IgD-negative memory B cell (primary cell): ENCODE results near the gene STON2. TPM values are rescaled to one million over a fixed set of nuclear protein-coding genes. Genes with fewer than 3 reads are reported as not detected.
A peak's percentile ranks its signal among the peaks of the same experiment; 100 is the strongest.

ENCODE experiments used
- H3K27ac Mint-ChIP-seq, 3 donors: one replicate each; pipeline ENCODE4 v1.8.0; 2020 to 2022; ENCODE audit warnings: mild to moderate bottlenecking in 3 of 3, mixed read lengths in 3 of 3, moderate library complexity in 1 of 3
- H3K27me3 Mint-ChIP-seq: one replicate; pipeline ENCODE4 v1.8.0; 2021; ENCODE audit warnings: mixed read lengths
- H3K36me3 Mint-ChIP-seq: one replicate; pipeline ENCODE4 v1.8.0; 2020; ENCODE audit warnings: mild to moderate bottlenecking, mixed read lengths
- H3K4me1 Mint-ChIP-seq, 3 donors: one replicate each; pipeline ENCODE4 v1.8.0; 2020 to 2022; ENCODE audit warnings: mixed read lengths in 3 of 3, mild to moderate bottlenecking in 1 of 3
- H3K4me3 Mint-ChIP-seq, 4 donors: one replicate each; pipeline ENCODE4 v1.8.0; 2020 to 2022; ENCODE audit warnings: mild to moderate bottlenecking in 4 of 4, mixed read lengths in 4 of 4, moderate library complexity in 3 of 4
- H3K9me3 Mint-ChIP-seq, 3 donors: one replicate each; pipeline ENCODE4 v1.8.0; 2020 to 2021; ENCODE audit warnings: mixed read lengths in 3 of 3, mild to moderate bottlenecking in 1 of 3
- polyA plus RNA-seq: library from polyadenylated mRNA; unstranded; fragments of 300-500 nt; fragmentation: Illumina TruSeq; gene quantifications from one replicate; pipeline ENCODE4 v1.2.3, GENCODE V29; 2021

Gene STON2
- polyA plus RNA-seq, 1 donor from 2014 or later = 0.69 TPM

DNA sequence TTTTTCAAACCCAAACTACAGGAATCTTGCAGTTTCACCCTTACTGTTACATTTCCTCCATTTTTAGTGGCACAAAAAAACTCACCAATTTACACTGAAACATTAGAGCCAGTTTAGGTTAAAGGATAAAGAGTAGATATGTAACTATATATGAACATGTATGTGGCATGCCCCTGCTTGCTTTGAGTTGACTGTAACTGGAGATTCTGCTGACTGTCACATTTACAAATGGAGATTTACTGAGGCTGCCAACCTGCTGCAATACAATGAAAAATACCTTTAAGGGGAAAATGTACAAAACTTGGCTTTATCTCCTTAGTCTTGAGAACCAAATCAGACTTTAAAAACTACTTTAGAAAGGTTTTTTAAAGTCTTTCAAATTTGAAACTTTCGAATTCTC lies 28.3 kb downstream of the STON2 start:
- Mint-ChIP-seq H3K4me3 (no peak overlapping the region), H3K27me3 (peaks cover 3% of the 10 kb centered on the region), H3K36me3 (no peaks in the 10 kb centered on the region), H3K9me3 (peaks cover 0 to 2% (median 0%) of the 10 kb centered on the region in 3 donors), H3K4me1 (no peaks in the 10 kb centered on the region), H3K27ac (no peak overlapping the region)

DNA sequence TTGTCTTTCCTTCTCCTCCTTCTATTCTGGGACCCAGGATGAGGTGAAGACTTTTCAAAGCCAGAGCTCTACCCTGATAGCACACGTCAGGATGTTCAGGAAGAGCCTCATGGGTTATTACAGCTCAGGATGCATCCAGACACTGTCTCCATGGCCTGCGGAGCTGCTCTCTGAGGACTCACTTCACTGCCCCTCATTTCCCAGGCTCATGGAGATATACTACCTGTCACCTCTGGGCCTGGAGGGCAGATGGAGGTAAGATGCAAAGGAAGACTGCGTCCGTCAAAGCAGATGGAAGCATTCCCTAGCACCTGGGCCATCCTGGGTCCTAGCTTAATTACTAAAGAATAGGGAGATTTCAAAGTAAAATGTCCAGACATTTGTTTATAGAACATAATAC lies 32.6 kb downstream of the STON2 start:
- Mint-ChIP-seq H3K27me3 (peaks cover 3% of the 10 kb centered on the region), H3K4me3 (no peak overlapping the region), H3K36me3 (no peaks in the 10 kb centered on the region), H3K4me1 (no peaks in the 10 kb centered on the region), H3K27ac (peak overlapping the region in 1 of 3 donors; percentile 6), H3K9me3 (no peaks in the 10 kb centered on the region)

DNA sequence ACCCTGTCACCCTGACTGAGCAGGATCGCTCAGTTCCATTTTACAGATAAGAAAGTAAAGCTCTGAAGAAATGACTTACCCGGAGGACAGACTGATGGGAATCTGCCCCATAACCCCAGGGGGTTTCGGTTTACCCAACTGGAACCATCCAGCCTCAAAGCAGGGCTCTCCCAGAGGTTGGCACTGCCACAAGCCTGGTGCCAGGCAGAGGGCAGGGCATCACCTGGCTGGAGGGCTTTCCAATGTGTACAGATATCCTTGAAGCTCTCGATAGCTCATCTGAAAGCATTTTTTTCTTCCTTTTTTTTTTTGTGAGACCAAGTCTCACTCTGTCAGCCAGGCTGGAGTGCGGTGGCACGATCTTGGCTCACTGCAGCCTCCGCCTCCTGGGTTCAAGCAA lies 33.2 kb downstream of the STON2 start:
- Mint-ChIP-seq H3K36me3 (no peaks in the 10 kb centered on the region), H3K9me3 (no peaks in the 10 kb centered on the region), H3K27me3 (peaks cover 3% of the 10 kb centered on the region)

DNA sequence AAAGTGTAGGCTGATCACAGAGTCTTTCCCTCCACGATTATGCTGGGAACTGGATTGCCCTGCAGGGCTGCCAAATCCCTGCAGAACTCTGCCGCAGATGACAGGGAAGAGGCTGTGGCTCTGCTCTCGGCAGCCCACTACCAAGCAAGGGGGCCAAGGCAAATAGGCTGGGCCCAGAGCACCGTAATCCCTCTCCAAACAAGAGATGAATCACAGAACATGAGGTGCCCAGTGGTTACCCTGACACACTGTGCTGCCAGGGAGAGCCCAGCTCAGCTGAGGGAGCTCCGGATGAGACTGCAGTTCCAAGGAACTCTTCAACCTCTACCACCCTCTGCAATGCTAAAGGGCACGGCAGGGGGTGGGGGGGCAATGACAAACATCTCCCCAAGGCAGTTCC lies 33.9 kb downstream of the STON2 start:
- peaks cover 3% of the 10 kb centered on the region for H3K27me3 Mint-ChIP-seq
- H3K36me3 Mint-ChIP-seq = no peaks in the 10 kb centered on the region
- H3K27ac Mint-ChIP-seq = no peak overlapping the region
- H3K4me3 Mint-ChIP-seq = no peak overlapping the region
- H3K9me3 Mint-ChIP-seq = no peaks in the 10 kb centered on the region
- no peaks in the 10 kb centered on the region for H3K4me1 Mint-ChIP-seq

More for the DNA sequence above, 33.2 kb downstream of the STON2 start:
- H3K4me1 Mint-ChIP-seq = no peaks in the 10 kb centered on the region
- no peak overlapping the region for H3K4me3 Mint-ChIP-seq
- H3K27ac Mint-ChIP-seq = peak overlapping the region in 1 of 3 donors; percentile 9

DNA sequence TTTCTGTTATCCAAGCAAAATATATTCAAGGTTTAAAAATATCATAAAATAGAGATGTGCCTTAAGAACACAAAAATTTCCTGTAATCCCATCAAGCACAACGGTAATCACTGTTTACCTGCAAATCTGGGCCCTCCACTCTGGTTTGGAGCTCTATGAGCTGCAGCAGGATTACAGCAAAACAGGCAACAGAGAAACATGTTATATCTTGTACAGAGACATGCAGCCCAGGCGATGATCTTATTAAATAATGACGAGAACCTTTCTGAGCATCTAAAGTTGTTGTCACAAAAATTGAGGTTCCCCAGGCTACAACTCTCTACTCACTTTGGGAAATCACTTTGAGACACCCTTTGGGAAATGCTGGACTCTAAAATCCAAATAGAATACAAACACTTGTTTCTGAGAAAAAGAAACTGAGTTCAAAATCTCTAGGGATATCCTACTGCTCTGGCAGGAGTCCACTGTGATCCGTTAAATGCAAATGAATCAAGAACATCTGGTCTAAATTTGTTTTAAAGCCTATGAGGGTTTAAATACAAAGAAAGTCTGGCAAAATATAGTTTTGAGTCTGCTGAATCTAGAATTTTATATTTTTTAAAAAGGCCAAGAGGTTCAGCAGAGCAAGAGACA lies 36.3 kb downstream of the STON2 start:
- H3K4me3 Mint-ChIP-seq = no peak overlapping the region
- no peaks in the 10 kb centered on the region for H3K4me1 Mint-ChIP-seq
- H3K36me3 Mint-ChIP-seq = no peaks in the 10 kb centered on the region
- H3K27me3 Mint-ChIP-seq = peaks cover 1% of the 10 kb centered on the region
- no peak overlapping the region for H3K27ac Mint-ChIP-seq
- H3K9me3 Mint-ChIP-seq = no peaks in the 10 kb centered on the region

DNA sequence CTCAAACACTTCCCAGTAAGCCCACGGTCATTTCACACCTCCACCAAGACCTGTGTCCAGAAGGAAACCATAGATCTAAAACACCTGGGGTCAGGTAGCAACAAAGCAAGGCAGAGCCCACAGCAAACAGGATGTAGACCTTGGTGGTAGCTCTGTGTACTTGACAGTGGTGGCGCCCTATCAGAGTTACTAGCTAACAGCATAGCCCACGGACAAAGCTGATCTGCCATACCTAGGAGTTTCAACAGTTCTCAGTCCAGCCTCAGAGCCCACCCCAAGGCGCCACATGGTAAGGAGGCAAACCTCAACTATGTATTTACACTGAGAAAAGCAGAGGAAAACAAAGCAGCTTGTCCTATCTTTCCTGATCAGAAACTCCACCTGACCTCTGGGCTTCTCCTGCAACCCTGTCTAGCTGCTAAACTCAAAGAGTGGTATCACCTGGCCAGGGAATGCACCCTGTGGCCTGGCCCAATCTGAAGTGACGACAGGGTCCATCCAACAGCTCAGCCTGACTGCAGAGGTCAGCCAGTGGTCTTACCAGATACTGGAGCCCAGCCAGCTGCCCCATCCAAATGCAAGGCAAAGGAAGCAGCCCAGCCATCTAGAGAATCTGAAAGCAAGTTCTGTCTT lies 46.3 kb downstream of the STON2 start:
- no peak overlapping the region for H3K27ac Mint-ChIP-seq
- H3K4me3 Mint-ChIP-seq = no peak overlapping the region
- H3K4me1 Mint-ChIP-seq = no peaks in the 10 kb centered on the region
- H3K36me3 Mint-ChIP-seq = no peaks in the 10 kb centered on the region
- peaks cover 5 to 12% (median 9%) of the 10 kb centered on the region in 3 donors for H3K9me3 Mint-ChIP-seq
- peaks cover 2% of the 10 kb centered on the region for H3K27me3 Mint-ChIP-seq

DNA sequence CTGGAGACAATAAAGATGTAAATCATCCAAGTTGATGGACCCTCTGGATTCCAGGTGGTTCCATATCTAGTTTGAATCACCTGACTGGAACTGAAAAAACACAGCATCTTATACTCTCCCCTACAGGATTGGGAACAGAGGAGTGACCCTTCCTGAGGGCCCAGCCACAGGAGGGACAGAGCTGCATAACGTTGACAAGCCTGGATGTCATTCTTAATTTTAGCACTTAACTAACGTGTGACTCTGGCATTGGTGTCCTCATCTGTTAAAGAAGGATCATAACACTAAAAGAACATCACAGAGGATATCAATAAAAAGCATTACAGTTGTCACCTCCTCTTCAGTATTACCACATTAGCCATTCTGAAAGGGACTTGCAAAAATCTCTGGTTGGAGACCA lies 47.7 kb downstream of the STON2 start:
- Mint-ChIP-seq H3K36me3 (no peaks in the 10 kb centered on the region), H3K9me3 (peaks cover 5 to 12% (median 8%) of the 10 kb centered on the region in 3 donors), H3K27ac (no peak overlapping the region), H3K27me3 (peaks cover 2% of the 10 kb centered on the region), H3K4me1 (no peaks in the 10 kb centered on the region), H3K4me3 (no peak overlapping the region)

DNA sequence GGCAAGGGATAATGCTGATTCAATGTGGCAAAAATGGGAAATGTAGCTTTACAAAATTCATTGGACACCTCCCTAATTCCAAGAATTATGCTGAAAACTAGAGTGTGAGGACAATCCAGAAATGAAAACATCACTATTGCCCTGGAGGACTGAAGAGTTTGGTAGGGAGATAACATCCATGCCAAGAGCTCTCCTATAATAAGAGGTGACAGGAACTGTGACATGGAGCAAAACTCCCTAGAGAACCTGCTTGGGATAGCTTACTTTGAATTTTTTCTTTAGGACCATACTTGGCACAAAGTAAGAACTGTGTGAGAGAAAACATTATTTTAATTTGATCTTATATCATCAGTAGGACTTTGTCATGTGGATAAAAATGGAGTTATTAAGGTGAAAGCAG lies 48.9 kb downstream of the STON2 start:
- H3K4me3 Mint-ChIP-seq = no peak overlapping the region
- no peaks in the 10 kb centered on the region for H3K4me1 Mint-ChIP-seq
- H3K9me3 Mint-ChIP-seq = peaks cover 6 to 12% (median 9%) of the 10 kb centered on the region in 3 donors
- no peaks in the 10 kb centered on the region for H3K36me3 Mint-ChIP-seq
- peaks cover 2% of the 10 kb centered on the region for H3K27me3 Mint-ChIP-seq
- H3K27ac Mint-ChIP-seq = no peak overlapping the region

DNA sequence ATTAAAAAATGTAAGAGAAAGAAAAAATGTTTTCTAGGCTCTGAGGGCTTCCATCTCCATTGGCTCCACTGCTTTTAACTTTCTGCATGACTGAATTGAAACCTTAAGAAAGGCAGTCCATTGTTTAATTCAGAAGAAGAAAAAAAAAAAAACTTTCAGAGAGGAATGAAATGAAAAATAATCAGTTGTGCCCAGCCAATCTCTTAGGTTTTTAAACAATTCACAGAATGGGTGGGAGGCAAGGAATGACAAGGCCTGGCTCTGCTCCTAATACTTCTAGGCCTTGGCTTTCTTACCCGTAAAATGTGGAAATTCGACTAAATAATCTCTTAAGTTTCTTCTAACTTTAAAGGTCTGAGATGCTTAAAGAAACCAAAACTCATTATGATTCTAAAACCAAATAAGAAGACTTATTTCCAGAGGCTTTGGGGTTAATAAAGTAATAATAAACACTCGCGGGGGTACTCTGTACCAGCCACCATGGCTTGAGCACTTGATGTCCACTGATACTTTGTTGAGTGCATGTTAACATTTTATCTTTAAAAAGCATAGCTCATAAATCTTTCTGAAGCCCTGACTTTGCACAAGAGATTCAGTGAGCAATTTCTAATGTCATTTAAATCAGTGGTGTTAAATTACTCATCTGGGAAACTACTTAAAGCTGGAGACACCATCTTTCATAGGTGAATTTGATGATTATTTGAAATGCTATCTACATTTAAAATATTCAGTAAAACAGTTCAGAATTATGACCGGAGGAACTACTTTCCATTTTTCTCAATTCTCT lies 49.6 kb downstream of the STON2 start:
- Mint-ChIP-seq H3K27ac (no peak overlapping the region), H3K4me3 (no peak overlapping the region), H3K9me3 (peaks cover 6 to 12% (median 9%) of the 10 kb centered on the region in 3 donors), H3K4me1 (no peaks in the 10 kb centered on the region), H3K27me3 (peaks cover 2% of the 10 kb centered on the region), H3K36me3 (no peaks in the 10 kb centered on the region)

DNA sequence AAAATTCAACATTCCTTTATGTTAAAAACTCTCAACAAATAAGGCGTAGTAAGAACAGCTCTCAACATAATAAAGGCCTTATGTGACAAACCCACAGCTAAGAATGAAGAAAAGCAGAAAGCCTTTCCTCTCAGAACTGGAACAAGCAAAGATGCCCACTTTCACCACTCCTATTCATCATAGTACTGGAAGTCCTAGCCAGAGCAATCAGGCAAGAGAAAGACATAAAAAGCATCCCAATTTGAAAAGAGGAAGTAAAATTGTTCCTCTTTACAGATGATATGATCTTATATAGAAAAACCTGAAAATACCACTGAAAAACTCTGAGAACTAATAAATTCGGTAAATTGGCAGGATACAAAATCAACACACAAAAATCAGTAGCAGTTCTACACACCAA lies 52.1 kb downstream of the STON2 start:
- H3K36me3 Mint-ChIP-seq = no peaks in the 10 kb centered on the region
- no peak overlapping the region for H3K4me3 Mint-ChIP-seq
- no peak overlapping the region for H3K27ac Mint-ChIP-seq
- H3K9me3 Mint-ChIP-seq = peaks cover 0 to 9% (median 7%) of the 10 kb centered on the region in 3 donors
- no peaks in the 10 kb centered on the region for H3K4me1 Mint-ChIP-seq
- peaks cover 2% of the 10 kb centered on the region for H3K27me3 Mint-ChIP-seq

DNA sequence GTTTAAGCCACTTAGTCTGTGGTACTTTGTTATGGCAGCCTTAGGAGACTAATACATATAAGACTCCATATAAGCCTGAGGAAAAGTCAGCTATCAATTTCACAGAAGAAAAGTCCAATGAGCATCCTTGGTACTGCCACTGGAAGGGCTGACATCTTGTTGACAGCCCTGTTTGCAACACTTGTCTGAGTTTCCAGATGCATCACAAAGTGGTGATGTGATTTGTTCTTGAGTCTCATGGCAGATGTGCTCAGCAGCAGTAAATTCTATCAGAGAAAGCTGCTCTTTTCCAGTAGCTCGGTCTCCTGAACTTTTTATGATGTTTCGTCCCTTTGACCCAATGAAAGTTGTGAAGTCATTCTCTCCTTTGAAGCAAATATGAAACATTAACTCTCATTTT lies 54.3 kb downstream of the STON2 start:
- H3K4me1 Mint-ChIP-seq = no peaks in the 10 kb centered on the region
- H3K4me3 Mint-ChIP-seq = no peak overlapping the region

DNA sequence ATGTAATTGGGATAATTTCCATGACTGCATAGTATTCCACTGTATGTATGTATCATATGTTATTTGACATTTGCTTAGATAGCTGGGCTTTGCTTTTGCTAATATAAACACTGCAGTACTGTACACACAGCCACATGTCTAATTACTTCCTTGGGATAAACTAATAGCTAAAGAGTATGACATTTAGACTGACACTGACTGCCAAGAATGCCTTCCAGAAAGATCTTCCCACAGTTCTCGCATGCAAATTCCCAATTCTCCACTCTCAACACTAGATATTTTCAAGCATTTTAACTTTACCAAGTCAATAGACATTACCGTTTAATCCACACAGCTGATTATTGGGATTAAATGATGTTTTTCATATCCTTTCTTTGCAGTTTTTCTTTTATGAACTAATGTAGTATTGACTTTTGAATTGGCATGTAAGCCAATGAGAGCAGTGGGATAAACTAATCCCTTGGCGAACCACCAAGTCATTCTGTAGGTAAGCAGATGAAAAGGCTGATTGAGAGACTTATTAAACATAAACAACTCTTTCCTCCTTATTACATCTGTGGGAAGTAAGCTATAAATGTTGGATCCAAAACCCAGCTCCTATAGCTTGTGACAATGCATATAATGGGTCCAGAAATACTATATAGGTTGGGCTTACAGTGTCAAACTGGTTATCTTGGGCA lies 55.5 kb downstream of the STON2 start:
- Mint-ChIP-seq H3K36me3 (no peaks in the 10 kb centered on the region), H3K27ac (no peak overlapping the region), H3K4me1 (no peaks in the 10 kb centered on the region), H3K4me3 (no peak overlapping the region), H3K9me3 (peaks cover 0 to 8% (median 5%) of the 10 kb centered on the region in 3 donors), H3K27me3 (peaks cover 5% of the 10 kb centered on the region)

More for the DNA sequence above, 54.3 kb downstream of the STON2 start:
- H3K27me3 Mint-ChIP-seq = peaks cover 5% of the 10 kb centered on the region
- H3K9me3 Mint-ChIP-seq = peaks cover 0 to 9% (median 7%) of the 10 kb centered on the region in 3 donors
- H3K36me3 Mint-ChIP-seq = no peaks in the 10 kb centered on the region
- H3K27ac Mint-ChIP-seq = no peak overlapping the region

DNA sequence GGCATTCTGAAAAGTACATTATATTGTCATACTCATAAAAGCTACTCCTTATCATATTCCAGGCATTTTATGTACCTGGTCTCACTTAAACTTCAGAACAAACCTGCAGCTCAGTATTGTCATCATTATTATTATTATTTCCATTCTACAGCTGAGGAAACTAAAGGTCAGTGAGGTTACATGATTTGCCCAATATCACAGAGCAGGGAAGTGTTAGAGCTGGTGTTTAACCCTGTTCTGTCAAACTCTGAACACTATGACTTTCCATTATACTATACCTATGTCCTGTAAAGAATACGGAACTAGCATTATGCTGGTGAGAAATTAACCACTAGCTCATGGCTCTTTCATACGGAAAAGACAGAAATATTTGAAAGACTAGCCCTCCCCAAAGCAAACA lies 56.4 kb downstream of the STON2 start:
- Mint-ChIP-seq H3K27ac (no peak overlapping the region), H3K4me3 (no peak overlapping the region), H3K4me1 (no peaks in the 10 kb centered on the region), H3K27me3 (peaks cover 5% of the 10 kb centered on the region), H3K36me3 (no peaks in the 10 kb centered on the region), H3K9me3 (peaks cover 0 to 5% (median 4%) of the 10 kb centered on the region in 3 donors)

DNA sequence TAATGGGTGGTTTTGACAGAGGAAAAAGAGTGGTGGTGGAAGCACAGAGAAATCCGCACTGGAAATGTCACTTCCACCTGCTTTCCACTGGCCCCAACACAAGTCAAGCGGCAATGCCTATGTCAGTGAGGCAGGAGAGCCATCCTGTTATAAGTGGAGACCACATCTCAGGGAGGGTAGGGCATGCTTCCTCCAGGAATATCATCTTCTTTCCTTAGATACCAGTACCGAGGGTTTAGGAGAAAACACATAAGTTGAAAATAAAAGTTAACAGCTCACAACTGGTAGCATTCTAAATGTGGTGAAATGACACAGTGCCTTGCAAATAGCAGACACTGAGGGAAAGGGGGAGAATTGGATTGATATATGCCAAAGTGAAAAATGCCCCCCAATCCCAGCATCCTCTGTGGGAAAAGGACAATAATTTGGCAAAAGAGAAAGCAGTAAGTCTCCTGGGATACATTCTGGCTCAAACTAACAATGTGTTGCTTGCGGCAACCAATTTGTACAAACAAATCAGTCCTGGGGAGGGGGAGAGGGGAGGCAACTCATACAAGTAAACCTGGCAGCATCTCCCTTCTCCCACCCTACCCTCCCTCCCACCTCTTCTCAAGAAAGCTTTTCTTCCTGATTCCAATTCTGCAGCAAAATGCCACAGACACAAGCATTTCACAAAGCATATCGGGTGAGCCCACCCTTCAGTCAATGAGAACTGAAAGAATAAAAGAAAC lies 57.1 kb downstream of the STON2 start:
- no peaks in the 10 kb centered on the region for H3K4me1 Mint-ChIP-seq
- H3K9me3 Mint-ChIP-seq = peaks cover 0 to 5% (median 4%) of the 10 kb centered on the region in 3 donors
- no peak overlapping the region for H3K4me3 Mint-ChIP-seq
- H3K36me3 Mint-ChIP-seq = no peaks in the 10 kb centered on the region
- peaks cover 8% of the 10 kb centered on the region for H3K27me3 Mint-ChIP-seq
- H3K27ac Mint-ChIP-seq = peak overlapping the region in 1 of 3 donors; percentile 43
